Measurements from ENCODE around the gene EPC1. TPM values are rescaled to one million over a fixed set of nuclear protein-coding genes. Genes with fewer than 3 reads are reported as not detected.
"Not testable (repeated sequence)": the region's sequence is repeated elsewhere in the genome, so short reads cannot be mapped to it uniquely, and the experiment has no call there.

EPC1 gene
- total RNA-seq, 2 donors from 2014 or later, result 40.2 to 48.5 TPM

DNA sequence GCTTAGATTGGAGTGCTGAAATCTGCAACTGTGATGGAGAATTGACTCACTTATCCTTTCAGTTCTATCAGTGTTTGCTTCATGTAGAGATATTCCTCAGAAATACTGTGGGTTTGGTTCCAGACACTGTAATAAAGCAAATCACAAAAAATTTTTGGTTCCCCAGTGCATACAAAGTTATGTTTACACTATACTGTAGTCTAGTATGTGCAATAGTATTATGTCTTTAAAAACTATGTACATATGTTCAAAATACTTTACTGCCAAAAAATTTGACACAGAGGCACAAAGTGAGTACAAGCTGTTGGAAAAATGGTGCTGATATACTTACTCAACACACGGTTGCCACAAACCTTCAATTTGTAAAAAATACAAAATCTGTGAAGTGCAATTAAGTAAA is 112.5 kb downstream of the EPC1 start:
- no peak overlapping the region for H3K27ac ChIP-seq
- DNase-seq (ENCODE audit: low spot score) (no peak), ATAC-seq (ENCODE audit: insufficient number of reproducible peaks, low FRiP score, low read depth) (no peak)
- TF ChIP-seq, protein P1, sequence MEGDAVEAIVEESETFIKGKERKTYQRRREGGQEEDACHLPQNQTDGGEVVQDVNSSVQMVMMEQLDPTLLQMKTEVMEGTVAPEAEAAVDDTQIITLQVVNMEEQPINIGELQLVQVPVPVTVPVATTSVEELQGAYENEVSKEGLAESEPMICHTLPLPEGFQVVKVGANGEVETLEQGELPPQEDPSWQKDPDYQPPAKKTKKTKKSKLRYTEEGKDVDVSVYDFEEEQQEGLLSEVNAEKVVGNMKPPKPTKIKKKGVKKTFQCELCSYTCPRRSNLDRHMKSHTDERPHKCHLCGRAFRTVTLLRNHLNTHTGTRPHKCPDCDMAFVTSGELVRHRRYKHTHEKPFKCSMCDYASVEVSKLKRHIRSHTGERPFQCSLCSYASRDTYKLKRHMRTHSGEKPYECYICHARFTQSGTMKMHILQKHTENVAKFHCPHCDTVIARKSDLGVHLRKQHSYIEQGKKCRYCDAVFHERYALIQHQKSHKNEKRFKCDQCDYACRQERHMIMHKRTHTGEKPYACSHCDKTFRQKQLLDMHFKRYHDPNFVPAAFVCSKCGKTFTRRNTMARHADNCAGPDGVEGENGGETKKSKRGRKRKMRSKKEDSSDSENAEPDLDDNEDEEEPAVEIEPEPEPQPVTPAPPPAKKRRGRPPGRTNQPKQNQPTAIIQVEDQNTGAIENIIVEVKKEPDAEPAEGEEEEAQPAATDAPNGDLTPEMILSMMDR (IDR thresholded peaks at IDR 0.05), result no peak
- no peaks in the 10 kb centered on the region for H3K36me3 ChIP-seq
- no peak overlapping the region for H3K4me3 ChIP-seq
- H3K9me3 ChIP-seq, result no peaks in the 10 kb centered on the region
- no peaks in the 10 kb centered on the region for H3K4me1 ChIP-seq (ENCODE audit: control insufficient read depth in 1 of 2, low read depth in 2 of 2)
- no peaks in the 10 kb centered on the region for H3K27me3 ChIP-seq (replicated peaks; ENCODE audit: insufficient read depth)

DNA sequence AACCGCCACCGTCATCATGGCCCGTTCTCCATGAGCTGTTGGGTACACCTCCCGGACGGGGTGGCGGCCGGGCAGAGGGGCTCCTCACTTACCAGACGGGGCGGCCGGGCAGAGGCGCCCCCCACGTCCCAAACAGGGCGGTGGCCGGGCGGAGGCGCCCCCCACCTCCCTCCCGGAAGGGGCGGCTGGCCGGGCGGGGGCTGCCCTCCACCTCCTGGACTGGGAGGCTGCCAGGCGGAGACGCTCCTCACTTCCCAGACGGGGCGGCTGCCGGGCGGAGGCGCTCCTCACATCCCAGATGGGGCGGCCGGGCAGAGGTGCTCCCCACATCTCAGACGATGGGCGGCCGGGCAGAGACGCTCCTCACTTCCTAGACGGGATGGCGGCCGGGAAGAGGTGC is 113.6 kb downstream of the EPC1 start:
- not testable (repeated sequence) for H3K27me3 ChIP-seq (replicated peaks; ENCODE audit: insufficient read depth); H3K36me3 ChIP-seq; ATAC-seq (ENCODE audit: insufficient number of reproducible peaks, low FRiP score, low read depth); DNase-seq (ENCODE audit: low spot score); H3K9me3 ChIP-seq; H3K4me1 ChIP-seq (ENCODE audit: control insufficient read depth in 1 of 2, low read depth in 2 of 2); H3K27ac ChIP-seq; H3K4me3 ChIP-seq

DNA sequence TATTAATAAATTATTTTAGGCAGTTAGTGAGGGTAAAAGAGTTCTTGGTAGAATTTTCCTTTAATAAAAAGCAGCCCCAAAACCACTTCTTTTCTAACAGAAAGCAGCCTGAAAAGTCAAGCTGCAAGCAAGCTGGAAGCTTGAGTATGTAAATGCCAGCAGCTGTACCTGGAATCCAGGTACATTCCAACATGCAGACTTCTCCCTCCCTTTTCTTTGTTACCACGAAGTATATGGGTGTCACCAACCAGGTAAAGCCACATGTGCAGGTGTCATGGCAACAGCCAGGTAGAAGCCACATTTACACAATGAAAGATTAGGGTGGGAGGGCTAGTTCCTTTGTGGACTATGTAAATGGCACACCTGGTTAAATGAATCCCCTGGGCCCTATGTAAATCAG is 114.6 kb downstream of the EPC1 start:
- TF ChIP-seq, protein P1 (IDR thresholded peaks at IDR 0.05), result no peak
- no peak overlapping the region for H3K4me3 ChIP-seq
- DNase-seq (ENCODE audit: low spot score) (no peak), ATAC-seq (ENCODE audit: insufficient number of reproducible peaks, low FRiP score, low read depth) (no peak)
- no peaks in the 10 kb centered on the region for H3K9me3 ChIP-seq
- H3K27me3 ChIP-seq (replicated peaks; ENCODE audit: insufficient read depth), result no peaks in the 10 kb centered on the region
- no peaks in the 10 kb centered on the region for H3K36me3 ChIP-seq
- H3K4me1 ChIP-seq (ENCODE audit: control insufficient read depth in 1 of 2, low read depth in 2 of 2), result no peaks in the 10 kb centered on the region
- no peak overlapping the region for H3K27ac ChIP-seq

DNA sequence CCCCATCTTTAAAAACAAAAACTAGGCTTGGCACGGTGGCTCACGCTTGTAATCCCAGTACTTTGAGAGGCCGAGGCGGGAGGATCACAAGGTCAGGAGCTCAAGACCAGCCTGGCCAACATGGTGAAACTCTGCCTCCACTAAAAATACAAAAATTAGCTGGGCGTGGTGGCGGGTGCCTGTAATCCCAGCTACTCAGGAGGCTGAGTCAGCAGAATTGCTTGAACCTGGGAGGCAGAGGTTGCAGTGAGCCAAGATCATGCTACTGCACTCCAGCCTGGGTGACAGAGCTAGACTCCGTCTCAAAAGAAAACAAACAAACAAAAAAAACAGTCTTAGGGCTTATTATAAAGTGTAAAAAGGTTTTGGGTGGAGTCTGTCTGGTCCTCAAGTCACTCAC is 117.2 kb downstream of the EPC1 start:
- not testable (repeated sequence) for H3K4me3 ChIP-seq; ATAC-seq (ENCODE audit: insufficient number of reproducible peaks, low FRiP score, low read depth); H3K4me1 ChIP-seq (ENCODE audit: control insufficient read depth in 1 of 2, low read depth in 2 of 2)

DNA sequence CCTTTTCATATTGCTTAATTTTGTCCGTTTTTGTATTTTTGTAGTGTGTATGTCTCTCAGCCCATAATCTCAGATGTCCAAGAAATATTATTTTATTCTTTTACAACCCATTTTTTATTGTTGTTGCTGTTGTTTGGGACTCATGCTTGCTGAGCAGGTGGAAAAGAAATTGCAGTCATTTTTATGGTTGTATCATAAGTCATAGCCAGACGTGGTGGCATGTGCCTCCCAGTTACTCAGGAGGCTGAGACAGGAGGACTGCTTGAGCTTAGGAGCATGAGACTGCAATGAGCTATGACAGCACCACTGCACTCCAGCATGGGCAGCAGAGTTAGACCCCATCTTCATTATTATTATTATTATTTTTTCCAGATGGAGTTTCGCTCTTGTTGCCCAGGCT is 117.8 kb downstream of the EPC1 start:
- Histone ChIP-seq H3K36me3 (no peaks in the 10 kb centered on the region), H3K27ac (no peak overlapping the region), H3K27me3 (replicated peaks; ENCODE audit: insufficient read depth) (no peaks in the 10 kb centered on the region), H3K4me1 (ENCODE audit: control insufficient read depth in 1 of 2, low read depth in 2 of 2) (no peaks in the 10 kb centered on the region), H3K4me3 (no peak overlapping the region), H3K9me3 (no peaks in the 10 kb centered on the region)
- DNase-seq (ENCODE audit: low spot score) (no peak), ATAC-seq (ENCODE audit: insufficient number of reproducible peaks, low FRiP score, low read depth) (no peak)
- TF ChIP-seq, protein P1 (IDR thresholded peaks at IDR 0.05), result no peak

More for the DNA sequence above, 117.2 kb downstream of the EPC1 start:
- not testable (repeated sequence) for H3K27me3 ChIP-seq (replicated peaks; ENCODE audit: insufficient read depth); H3K27ac ChIP-seq; DNase-seq (ENCODE audit: low spot score); H3K36me3 ChIP-seq; H3K9me3 ChIP-seq

DNA sequence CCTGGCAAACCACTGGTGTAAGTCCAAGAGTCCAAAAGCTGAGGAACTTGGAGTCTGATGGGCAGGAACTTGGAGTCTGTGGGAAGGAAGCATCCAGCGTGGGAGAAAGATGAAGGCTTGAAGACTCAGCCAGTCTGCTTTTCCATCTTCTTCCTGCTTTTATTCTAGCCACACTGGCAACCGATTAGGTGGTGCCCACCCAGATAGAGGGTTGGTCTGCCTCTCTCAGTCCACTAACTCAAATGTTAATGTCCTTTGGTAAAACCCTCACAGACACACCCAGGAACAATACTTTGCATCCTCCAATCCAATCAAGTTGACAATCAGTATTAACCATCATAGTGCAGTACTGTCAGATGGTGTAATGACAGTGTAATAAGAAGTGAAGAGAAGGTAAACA is 119.2 kb downstream of the EPC1 start:
- no peaks in the 10 kb centered on the region for H3K9me3 ChIP-seq
- ATAC-seq (ENCODE audit: insufficient number of reproducible peaks, low FRiP score, low read depth) (no peak), DNase-seq (ENCODE audit: low spot score) (no peak)
- H3K36me3 ChIP-seq, result no peaks in the 10 kb centered on the region
- H3K27ac ChIP-seq, result no peak overlapping the region
- no peaks in the 10 kb centered on the region for H3K4me1 ChIP-seq (ENCODE audit: control insufficient read depth in 1 of 2, low read depth in 2 of 2)
- TF ChIP-seq, protein P1 (IDR thresholded peaks at IDR 0.05), result no peak
- no peaks in the 10 kb centered on the region for H3K27me3 ChIP-seq (replicated peaks; ENCODE audit: insufficient read depth)
- H3K4me3 ChIP-seq, result no peak overlapping the region

All from thoracic aorta (tissue), 2 donors.